Effector CD4-positive, alpha-beta T cell (primary cell): ENCODE results near the gene SIPA1L3.

Experiments
- DNase-seq: peaks from one replicate; pipeline ENCODE4 v3.0.0-alpha.2; 2020

Gene SIPA1L3

GRCh38 chr19:38003438-38004185 is 96.6 kb downstream of the SIPA1L3 start:
- no peak for DNase-seq

DNA sequence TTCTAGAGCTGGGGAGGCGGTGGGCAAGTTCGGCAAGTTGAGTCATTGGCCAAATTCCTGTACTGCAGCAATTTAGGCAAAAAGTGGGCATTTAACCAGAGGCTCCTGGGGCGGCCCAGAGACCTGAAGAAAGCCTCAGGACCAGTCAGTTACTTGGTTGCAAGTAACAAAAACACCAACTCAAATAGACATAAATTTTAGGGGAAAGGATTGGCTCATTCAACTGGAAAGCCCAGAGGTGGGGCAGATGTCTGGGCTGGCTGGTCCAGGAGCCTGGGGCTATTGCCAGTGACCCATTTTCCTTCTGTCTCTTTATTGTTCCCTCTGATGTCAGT is 97.1 kb downstream of the SIPA1L3 start:
- DNase-seq, result no peak

DNA sequence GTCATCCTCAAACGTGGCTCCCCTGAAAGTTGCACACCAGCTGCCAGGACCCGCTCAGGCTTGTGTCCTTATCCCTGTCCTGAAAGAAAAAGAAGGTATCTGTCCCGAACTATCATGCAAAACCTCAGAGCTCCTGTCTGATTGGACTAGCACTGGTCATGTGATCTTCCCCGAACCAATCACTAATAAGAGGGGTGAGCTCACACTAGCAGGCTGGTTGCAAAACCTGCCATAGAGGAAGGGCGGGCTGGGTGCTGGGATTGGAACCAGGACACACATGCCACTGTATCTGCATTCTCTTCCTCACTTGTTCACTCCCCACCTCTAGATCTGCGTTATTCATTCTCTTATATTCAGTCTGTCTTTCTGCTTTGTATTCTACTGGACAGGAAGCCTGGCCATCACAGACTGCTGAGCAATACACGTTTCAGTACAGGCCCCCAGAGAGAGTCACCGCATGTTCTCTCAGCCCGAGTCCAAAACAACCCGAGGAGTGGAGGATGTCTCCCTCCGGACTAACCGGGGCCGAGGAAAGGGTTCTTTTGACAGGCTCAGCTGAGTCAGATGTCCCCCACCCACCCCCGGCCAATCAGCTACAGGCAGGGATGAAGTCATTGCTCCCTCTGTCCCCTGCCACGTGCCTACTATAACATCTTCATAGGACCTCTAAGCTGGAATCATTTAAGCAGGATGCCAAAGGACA is 97.7 kb downstream of the SIPA1L3 start:
- no peak for DNase-seq

- no peak for DNase-seq
These were observed 98.2 kb downstream of the SIPA1L3 start for GRCh38 chr19:38005224-38005614.

DNA sequence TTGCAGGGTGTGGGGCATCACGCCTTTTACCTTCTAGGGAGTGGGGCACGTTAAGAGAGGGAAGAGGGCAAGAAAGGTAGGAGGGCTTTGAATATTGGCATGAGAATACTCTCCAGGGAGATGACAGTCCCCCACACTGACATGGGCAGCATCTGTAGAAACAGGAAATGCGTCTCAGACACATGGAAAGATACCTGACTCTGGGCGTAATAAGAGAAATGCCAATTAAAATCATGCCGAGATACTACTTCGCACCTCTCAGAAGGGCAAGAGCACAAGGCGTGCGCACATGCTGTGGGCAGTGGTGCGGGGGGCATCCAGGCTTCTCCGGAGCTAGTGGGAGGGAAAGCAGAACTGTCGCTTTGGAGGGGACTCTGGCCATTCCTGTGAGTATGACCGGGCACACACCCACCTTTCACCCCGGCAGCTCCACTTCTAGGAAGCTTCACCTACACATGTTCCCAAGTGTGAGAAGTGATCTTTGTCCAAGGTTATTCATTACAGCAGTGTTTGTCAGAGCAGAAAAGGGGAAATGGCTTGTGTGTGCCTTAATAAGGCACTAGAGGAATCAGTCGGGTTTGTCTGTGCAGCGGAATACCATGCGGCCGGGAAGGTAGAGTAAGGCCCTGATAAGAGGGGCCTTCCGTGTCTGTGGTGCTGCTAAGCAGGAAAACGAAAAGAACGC is 99.5 kb downstream of the SIPA1L3 start:
- no peak for DNase-seq

GRCh38 chr19:38009650-38010242 is 102.7 kb downstream of the SIPA1L3 start:
- no peak for DNase-seq

DNA sequence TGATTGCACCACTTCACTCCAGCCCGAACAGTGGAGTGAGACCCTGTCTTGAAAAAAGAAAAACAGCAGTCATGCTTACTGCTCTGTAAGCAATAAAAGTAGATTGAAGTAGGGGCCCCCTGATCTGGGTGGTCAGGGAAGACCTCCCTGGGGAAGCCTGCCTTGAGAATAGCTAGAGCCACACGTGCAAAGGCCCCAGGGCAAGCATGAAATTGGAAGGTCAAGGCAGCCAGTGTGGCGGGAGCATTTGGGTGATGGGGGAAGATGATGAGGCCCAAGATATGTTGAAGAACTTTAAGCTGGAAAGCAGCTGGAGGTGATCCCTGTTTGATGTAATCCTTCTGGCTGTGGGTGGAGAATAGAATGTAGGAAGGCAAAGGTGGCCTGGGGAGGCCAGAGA is 104.4 kb downstream of the SIPA1L3 start:
- DNase-seq, result no peak

DNA sequence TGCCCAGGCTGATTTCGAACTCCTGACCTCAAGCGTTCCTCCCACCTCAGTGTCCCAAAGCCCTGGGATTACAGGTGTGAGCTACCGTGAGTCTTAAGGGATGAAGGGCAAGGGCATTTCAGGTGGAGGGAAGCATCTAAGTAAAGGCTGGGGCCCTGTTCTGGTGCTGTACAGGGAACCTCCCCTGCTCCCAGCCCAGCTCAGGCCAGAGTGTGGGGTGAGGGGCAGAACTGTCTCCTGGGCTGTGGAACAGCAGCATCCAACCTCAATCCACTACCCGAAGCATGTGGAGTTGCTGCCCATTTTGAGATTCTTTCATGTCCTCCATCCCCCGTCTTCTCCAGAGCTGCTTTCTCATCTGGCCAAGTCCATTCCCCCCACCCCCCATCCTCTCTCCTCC is 105.3 kb downstream of the SIPA1L3 start:
- no peak for DNase-seq

DNA sequence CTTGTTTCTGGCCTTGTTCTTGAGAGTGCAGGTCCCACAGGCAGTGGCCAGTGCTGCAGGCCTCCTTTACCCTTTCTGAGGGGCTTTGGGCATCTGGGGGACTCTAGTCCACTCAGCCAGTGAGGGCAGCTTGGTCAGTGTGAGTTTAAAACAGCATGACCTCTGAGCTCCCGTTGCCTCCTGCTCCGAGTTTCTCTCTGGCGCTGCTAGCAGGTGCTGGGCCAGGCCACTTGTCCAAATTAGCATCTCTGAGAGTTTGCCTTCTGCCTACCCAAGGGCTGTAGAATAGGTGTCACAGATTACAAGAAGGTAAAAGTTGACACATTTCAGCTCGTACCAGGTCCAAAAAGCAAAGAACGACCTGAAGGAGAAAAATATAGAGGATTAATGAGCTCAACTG is 105.9 kb downstream of the SIPA1L3 start:
- DNase-seq, result no peak

DNA sequence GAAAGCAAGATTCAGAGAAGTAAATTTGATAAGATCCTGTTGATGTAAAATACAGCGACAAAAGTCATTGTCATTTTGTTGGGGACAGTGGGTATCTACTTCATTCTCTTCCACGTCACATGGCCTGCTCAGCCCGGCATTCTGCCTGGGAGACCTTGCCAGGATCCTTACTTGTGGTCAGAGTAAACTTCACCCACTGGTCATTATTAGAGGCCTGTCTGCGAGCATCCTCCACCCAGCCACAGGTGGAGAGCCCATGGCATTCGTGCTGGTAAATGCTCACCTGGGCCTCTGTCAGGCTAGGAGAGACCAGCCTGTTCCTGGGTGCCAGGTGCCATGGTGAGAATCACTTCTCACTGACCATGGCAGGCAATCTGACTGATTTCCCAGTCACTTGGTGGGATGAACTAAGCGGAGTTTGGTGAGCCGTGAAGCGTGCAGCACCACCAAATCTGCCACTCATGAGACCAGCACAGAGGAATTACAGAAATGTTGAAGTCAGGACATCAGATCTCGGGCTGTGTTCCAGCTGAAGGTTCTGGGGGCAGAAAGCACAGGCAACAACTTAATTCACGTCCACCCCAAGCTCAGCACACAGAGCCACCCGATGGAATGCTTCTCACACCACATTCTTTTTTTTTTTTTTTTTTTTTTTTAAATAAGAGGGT is 107.0 kb downstream of the SIPA1L3 start:
- DNase-seq, result no peak

DNA sequence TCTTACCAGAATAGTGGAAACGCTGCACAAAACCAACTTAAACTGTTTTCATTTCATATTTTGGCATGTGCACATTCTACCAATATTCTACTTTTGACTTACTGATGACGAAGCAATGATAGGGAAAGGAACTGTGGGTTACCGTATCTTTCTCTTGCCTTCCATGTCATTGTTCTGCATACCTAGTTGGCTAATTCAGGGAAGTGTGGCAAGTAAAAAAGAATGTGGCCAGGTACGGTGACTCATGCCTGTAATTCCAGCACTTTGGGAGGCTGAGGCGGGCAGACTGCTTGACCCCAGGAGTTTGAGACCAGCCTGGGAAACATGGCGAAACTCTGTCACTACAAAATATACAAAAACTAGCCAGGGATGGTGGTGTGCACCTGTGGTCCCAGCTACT is 108.2 kb downstream of the SIPA1L3 start:
- no peak for DNase-seq

DNA sequence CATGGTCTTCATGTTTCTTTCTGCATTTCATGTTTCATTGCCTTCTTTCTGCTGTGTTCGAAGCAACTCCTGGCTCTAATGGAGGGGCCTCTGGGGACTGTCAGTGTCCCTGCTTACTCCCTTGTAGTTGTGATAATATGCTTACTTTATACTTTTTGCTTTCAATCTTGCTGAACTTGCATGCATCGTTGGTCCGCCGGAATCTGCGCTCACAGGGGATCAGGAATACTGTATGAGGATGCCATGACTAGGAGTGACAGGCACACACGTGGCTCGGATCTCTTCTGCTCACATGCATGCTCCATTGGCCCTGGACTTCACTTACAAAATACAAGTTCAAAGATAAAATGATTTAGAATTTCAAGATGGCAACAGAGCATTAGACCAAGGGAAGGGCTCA is 108.8 kb downstream of the SIPA1L3 start:
- no peak for DNase-seq

DNA sequence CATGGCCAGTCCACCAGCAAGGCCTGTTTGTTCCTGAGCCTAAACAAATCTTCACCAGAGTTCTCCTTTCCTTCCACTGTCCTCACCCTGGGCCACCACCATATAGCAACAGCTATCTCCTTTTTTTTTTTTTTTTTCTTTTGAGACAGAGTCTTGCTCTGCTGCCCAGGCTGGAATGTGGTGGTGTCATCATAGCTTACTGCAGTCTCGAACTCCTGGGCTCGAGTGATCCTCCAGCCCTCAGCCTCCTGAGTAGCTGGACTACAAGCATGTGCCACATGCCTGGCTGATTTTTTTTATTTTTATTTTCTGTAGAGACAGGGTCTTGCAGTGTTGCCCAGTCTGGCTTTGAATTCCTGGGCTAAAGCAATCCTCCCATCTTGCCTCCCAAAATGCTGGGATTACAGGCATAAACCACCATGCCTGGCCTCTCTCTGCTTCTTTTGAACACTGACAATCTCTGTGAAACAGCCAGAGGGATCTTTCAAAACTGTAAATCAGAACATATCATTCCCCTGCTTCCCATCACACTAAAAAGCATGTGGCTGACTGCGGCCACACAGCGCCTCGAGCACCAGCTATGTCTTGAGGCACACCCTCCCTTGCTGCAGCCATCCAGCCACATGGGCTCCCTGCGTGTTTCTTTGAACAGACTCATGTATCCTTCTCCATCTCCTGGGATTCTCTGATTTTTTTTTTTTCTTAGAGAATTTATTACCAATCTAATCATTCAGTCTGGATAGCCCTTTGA is 110.6 kb downstream of the SIPA1L3 start:
- no peak for DNase-seq

DNA sequence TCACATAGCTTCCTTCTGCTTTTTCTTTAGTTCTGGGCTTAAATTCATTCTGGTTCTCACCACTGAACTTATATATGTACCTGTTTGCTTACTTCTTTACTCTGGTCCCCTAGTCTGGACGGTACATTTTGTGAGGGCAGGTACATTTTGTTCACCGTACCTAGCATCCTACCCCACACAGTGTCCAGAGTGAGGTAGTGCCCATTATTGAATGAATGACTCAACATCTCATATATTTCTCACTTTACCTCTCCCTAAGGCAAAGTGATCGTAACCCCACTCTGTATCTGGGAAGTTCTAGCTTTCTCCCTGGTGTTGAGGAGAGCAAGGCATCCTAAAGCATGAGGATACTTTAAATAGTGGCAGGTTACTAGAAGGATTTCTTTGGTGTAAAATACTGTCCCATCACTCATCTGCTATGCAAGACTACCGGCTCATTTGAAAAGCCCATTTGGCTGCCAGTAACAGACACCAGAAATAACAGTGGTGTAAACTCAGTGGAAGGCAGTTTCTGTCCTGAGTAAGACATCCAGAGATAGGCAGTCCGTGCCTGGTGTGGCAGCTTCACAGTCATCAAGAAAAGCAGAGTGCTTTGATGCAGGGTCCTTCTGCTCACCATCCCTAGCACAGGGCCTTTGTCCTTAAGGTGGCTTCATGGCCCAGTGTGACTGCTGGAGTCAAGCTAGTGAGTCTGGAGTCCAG is 111.8 kb downstream of the SIPA1L3 start:
- DNase-seq, result no peak

DNA sequence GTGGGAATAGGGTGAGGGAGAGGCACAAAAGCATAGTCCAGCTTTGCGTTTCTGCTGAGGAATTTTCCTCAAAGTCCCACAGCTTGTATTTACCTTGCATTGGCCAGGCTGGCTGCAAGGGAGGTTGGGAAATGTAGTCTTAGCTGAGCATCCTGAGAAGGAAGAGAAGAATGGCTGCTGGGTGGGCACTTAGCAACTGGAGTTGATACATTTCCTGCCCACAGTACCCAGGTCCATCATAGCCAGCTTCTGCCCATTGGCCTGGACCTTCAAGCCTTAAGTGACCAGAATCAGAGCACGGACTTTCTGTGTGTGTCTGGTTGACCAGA is 112.4 kb downstream of the SIPA1L3 start:
- no peak for DNase-seq

GRCh38 chr19:38020311-38020710 is 113.3 kb downstream of the SIPA1L3 start:
- no peak for DNase-seq

DNA sequence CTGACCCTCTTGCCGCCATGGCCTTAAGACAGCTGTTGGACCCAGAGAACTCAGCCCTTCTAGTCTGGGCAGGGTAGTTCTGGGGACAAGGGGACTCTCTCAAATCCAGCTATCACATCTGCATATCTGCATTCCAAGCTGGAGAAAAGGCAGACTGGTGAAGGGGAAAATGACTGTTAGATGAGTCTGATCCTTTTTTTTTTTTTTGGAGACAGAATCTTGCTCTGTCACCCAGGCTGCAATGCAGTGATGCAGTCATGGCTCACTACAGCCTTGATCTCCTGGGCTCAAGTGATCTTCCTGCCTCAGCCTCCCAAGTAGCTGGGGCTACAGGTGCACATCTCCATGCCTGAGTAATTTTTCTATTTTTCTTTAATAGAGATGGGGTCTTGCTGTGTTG is 114.3 kb downstream of the SIPA1L3 start:
- DNase-seq, result no peak

- DNase-seq, result no peak
These were observed 116.0 kb downstream of the SIPA1L3 start for GRCh38 chr19:38022791-38023670.

DNA sequence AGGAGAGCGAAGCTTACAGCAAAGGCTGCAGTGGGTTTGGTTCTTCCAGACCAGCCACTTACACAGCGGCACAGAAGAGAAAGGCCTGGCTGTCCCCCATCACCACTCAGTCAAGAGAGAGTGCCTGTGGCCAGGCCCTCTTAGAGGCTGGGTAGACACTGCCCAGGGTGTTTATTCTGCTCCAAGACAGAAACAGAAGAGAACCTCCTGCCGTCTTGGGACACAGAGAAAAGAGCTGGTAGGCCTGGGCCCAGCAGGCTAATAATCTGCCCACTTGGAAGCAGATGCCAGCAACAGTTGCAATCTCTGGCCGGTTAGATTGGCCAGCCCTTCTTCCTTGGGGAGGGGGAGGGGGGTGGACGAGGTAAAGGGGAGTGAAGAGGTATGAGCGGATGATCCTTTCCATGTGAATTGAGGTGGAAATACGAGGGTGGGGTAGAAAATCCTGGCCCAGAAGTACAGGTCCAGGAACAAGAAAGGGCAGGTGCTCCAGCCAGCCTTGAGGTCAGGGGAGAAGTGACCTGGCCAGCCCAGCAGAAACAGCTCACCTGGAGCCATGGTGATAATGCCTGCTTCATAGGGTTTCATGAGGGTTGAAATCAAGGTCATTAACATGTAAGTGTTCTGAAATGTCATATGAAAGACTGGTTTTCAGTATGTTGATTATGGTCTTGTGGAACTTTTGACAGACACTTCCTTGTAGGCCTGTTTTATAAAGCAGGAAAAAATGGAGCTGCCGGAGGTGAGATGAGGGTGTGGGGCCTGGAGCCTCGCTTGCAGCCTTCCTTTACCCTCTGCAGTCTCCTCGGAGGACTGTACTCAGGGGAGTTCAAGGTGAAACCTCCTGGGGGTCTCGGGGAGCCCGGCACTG is 116.9 kb downstream of the SIPA1L3 start:
- DNase-seq, result no peak
